H1 (cell line): ENCODE data around the gene RBM24.

Source experiments
- ATF2 ChIP-seq: IDR thresholded peaks from 2 replicates; pipeline ENCODE4 v1.6.1; 2012; ENCODE audit warnings: low read length, inconsistent platforms
- BCL11A ChIP-seq, 2 experiments: IDR thresholded peaks; one replicate each; pipeline ENCODE4 v1.6.1; 2011; ENCODE audit warnings: low read depth in 2 of 2, low read length in 2 of 2, mild to moderate bottlenecking in 2 of 2
- CTCF ChIP-seq, 3 experiments: IDR thresholded peaks; 1 replicate in 2 of 3; 2 replicates in 1 of 3; pipeline versions ENCODE4 v1.5.1 to v1.6.1; 2011; ENCODE audit warnings: low read length in 3 of 3, mild to moderate bottlenecking in 3 of 3, inconsistent platforms in 2 of 3, low read depth in 1 of 3, moderate library complexity in 1 of 3; ENCODE audit not compliant: insufficient read depth in 1 of 3; ENCODE audit errors: control extremely low read depth in 1 of 3
- EP300 ChIP-seq, 2 experiments: IDR thresholded peaks; 1 replicate in 1 of 2; 2 replicates in 1 of 2; pipeline ENCODE4 v1.6.1; 2011 to 2012; ENCODE audit warnings: low read depth in 2 of 2, low read length in 2 of 2, mild to moderate bottlenecking in 2 of 2, borderline replicate concordance in 1 of 2, inconsistent platforms in 1 of 2, moderate library complexity in 1 of 2
- GABPA ChIP-seq: IDR thresholded peaks from 2 replicates; pipeline ENCODE4 v1.6.1; 2011; ENCODE audit warnings: mild to moderate bottlenecking, low read length, moderate library complexity, borderline replicate concordance; ENCODE audit not compliant: insufficient read depth
- KDM1A ChIP-seq: fragments of 200-600, 300-600 bp; sonication (generic); IDR thresholded peaks from 2 replicates; pipeline ENCODE4 v1.7.1; 2016; ENCODE audit warnings: mild to moderate bottlenecking, low read length, borderline replicate concordance
- MAFK ChIP-seq: IDR thresholded peaks from 2 replicates; pipeline ENCODE4 v1.6.1; 2012; ENCODE audit warnings: low read depth, mild to moderate bottlenecking, improper control_type of control experiment, low read length
- POLR2A ChIP-seq, 2 experiments: IDR thresholded peaks; 1 replicate in 1 of 2; 2 replicates in 1 of 2; pipeline ENCODE4 v1.6.1; 2011; ENCODE audit warnings: low read depth in 2 of 2, low read length in 2 of 2, mild to moderate bottlenecking in 2 of 2; ENCODE audit errors: control extremely low read depth in 1 of 2
- POLR2AphosphoS5 ChIP-seq: IDR thresholded peaks from 2 replicates; pipeline ENCODE4 v1.6.1; 2011; ENCODE audit warnings: low read depth, low read length
- POU5F1 ChIP-seq: IDR thresholded peaks from 2 replicates; pipeline ENCODE4 v1.6.1; 2011; ENCODE audit warnings: low read depth, mild to moderate bottlenecking, low read length, moderate library complexity
- RAD21 ChIP-seq, 2 experiments: IDR thresholded peaks in 1 of 2; conservative IDR thresholded peaks in 1 of 2; 2 replicates each; pipeline ENCODE4 v1.6.1; 2011; ENCODE audit warnings: low read depth in 2 of 2, low read length in 2 of 2, improper control_type of control experiment in 1 of 2, inconsistent platforms in 1 of 2, mild to moderate bottlenecking in 1 of 2, moderate library complexity in 1 of 2
- SRF ChIP-seq: IDR thresholded peaks from 2 replicates; pipeline ENCODE4 v1.6.1; 2011; ENCODE audit warnings: mild to moderate bottlenecking, low read depth, low read length, moderate library complexity
- ZNF274 ChIP-seq: IDR thresholded peaks from 2 replicates; pipeline ENCODE4 v1.7.0; 2012; ENCODE audit warnings: low read length, borderline replicate concordance; ENCODE audit errors: extremely low read depth

GRCh38 chr6:17251953-17252352, 29.2 kb upstream of the RBM24 start:
- TF ChIP-seq CTCF (IDR thresholded peaks at IDR 0.05; ENCODE audit: control extremely low read depth in 1 of 3, insufficient read depth in 1 of 3, low read depth in 1 of 3, low read length in 3 of 3): no peak
- no peak for TF ChIP-seq RAD21 (IDR thresholded peaks at IDR 0.05 in 1 of 2, conservative IDR thresholded peaks at IDR 0.05 in 1 of 2; ENCODE audit: low read depth in 2 of 2, low read length in 2 of 2)
- no peak for TF ChIP-seq MAFK
- TF ChIP-seq ZNF274: no peak
- no peak for TF ChIP-seq POLR2A (IDR thresholded peaks at IDR 0.05; ENCODE audit: control extremely low read depth in 1 of 2, low read depth in 2 of 2, low read length in 2 of 2)
- no peak for TF ChIP-seq EP300 (IDR thresholded peaks at IDR 0.05; ENCODE audit: borderline replicate concordance in 1 of 2, low read depth in 2 of 2, low read length in 2 of 2)
- no peak for TF ChIP-seq ATF2
- no peak for TF ChIP-seq POU5F1
- no peak for TF ChIP-seq BCL11A (IDR thresholded peaks at IDR 0.05; ENCODE audit: low read depth in 2 of 2, low read length in 2 of 2)
- no peak for TF ChIP-seq SRF
- no peak for TF ChIP-seq POLR2AphosphoS5
- TF ChIP-seq GABPA: no peak
- TF ChIP-seq KDM1A: no peak
